Endothelial cell of umbilical vein (primary cell): ENCODE data around the gene RAB11FIP3. TPM values are rescaled to one million over a fixed set of nuclear protein-coding genes. Genes with fewer than 3 reads are reported as not detected.
A peak's percentile ranks its signal among the peaks of the same experiment; 100 is the strongest.

Experiments used
- BruUV-seq: library from RNA; stranded (reverse); fragments of 400-500 nt; replicated peaks from 2 replicates; lab custom pipeline; 2021; lab: Mats Ljungman, UMichigan
- CTCF ChIA-PET: fragments of 300-600, 350-600 bp; sonication (Branson Sonifier 250); formaldehyde crosslinking; loops from one replicate; lab custom pipeline; 2021; ENCODE audit warnings: antibody characterized with exemption, inconsistent platforms; lab: Charles Lee
- POLR2A ChIA-PET: fragments of 300-600, 350-600 bp; sonication (Branson Sonifier 250); formaldehyde crosslinking; loops from one replicate; lab custom pipeline; 2021; ENCODE audit warnings: antibody characterized with exemption, inconsistent platforms; lab: Charles Lee
- DNase-seq: peaks from one replicate; pipeline ENCODE4 v3.0.0-alpha.2; 2011; ENCODE audit warnings: low read depth, low spot score
- FAIRE-seq: peaks from 2 replicates; lab custom pipeline; 2011; peaks lifted over from hg19 to GRCh38; lab: Jason Lieb, UNC
- H2AFZ ChIP-seq: 2 replicates; pipeline ENCODE4 v1.6.0; 2012; ENCODE audit warnings: low read depth, low read length, control low read depth, inconsistent platforms
- H3K27ac ChIP-seq: 2 replicates; pipeline ENCODE4 v1.5.1; 2011; ENCODE audit warnings: low read depth, mild to moderate bottlenecking, control low read depth, low read length, moderate library complexity; ENCODE audit not compliant: insufficient read depth
- H3K27me3 ChIP-seq, 2 experiments: 2 replicates each; pipeline versions ENCODE4 v1.6.0 to v1.6.1; 2011; ENCODE audit warnings: low read length in 2 of 2, mixed read lengths in 1 of 2; ENCODE audit not compliant: control insufficient read depth in 2 of 2, insufficient read depth in 2 of 2
- H3K36me3 ChIP-seq, 2 experiments: 2 replicates in 1 of 2; 3 replicates in 1 of 2; pipeline ENCODE4 v1.5.1; 2011; ENCODE audit warnings: low read length in 2 of 2, mild to moderate bottlenecking in 1 of 2, moderate library complexity in 1 of 2; ENCODE audit not compliant: control insufficient read depth in 2 of 2, insufficient read depth in 2 of 2; ENCODE audit errors: extremely low read depth in 1 of 2
- H3K4me1 ChIP-seq: 3 replicates; pipeline ENCODE4 v1.5.1; 2011; ENCODE audit warnings: mild to moderate bottlenecking, low read length; ENCODE audit not compliant: control insufficient read depth, insufficient read depth; ENCODE audit errors: extremely low read depth
- H3K4me2 ChIP-seq: 2 replicates; pipeline ENCODE4 v1.6.1; 2011; ENCODE audit warnings: low read length, control low read depth, mixed read lengths; ENCODE audit not compliant: insufficient read depth
- H3K4me3 ChIP-seq, 3 experiments: fragments of 200-600 bp in 1 of 3; sonication (generic), shearing (Covaris generic) in 1 of 3; replicated peaks in 1 of 3; 2 replicates each; pipeline ENCODE4 v1.5.1; 2011 to 2016; ENCODE audit warnings: control low read depth in 3 of 3, low read length in 3 of 3, mild to moderate bottlenecking in 2 of 3, inconsistent platforms in 1 of 3, low read depth in 1 of 3, moderate library complexity in 1 of 3; ENCODE audit not compliant: insufficient read depth in 1 of 3
- H3K79me2 ChIP-seq: 2 replicates; pipeline ENCODE4 v1.6.0; 2012; ENCODE audit warnings: low read length, inconsistent platforms; ENCODE audit not compliant: control insufficient read depth, insufficient read depth
- H3K9ac ChIP-seq: replicated peaks from 2 replicates; pipeline ENCODE3; 2011; ENCODE audit warnings: low read length, control low read depth; ENCODE audit not compliant: insufficient read depth; ENCODE audit errors: extremely low read depth
- H3K9me1 ChIP-seq: replicated peaks from 3 replicates; pipeline ENCODE4 v1.6.0; 2011; ENCODE audit warnings: mild to moderate bottlenecking, low read length; ENCODE audit not compliant: control insufficient read depth, insufficient read depth; ENCODE audit errors: extremely low read depth
- H3K9me3 ChIP-seq: replicated peaks from 2 replicates; pipeline ENCODE4 v1.5.1; 2012; ENCODE audit warnings: low read length, inconsistent platforms; ENCODE audit not compliant: control insufficient read depth, insufficient read depth
- H4K20me1 ChIP-seq: replicated peaks from 2 replicates; pipeline ENCODE3; 2011; ENCODE audit warnings: mild to moderate bottlenecking, low read length; ENCODE audit not compliant: control insufficient read depth, insufficient read depth; ENCODE audit errors: extremely low read depth
- EZH2 ChIP-seq: IDR thresholded peaks from 2 replicates; pipeline ENCODE4 v1.6.1; 2012; ENCODE audit warnings: borderline replicate concordance, low read depth, mild to moderate bottlenecking, moderate library complexity, low read length, inconsistent platforms; ENCODE audit not compliant: severe bottlenecking
- FOS ChIP-seq: IDR thresholded peaks from 2 replicates; pipeline ENCODE4 v1.6.1; 2011; ENCODE audit warnings: mild to moderate bottlenecking, low read length, moderate library complexity, borderline replicate concordance; ENCODE audit not compliant: insufficient read depth
- GATA2 ChIP-seq: IDR thresholded peaks from 2 replicates; pipeline ENCODE4 v1.7.0; 2011; ENCODE audit warnings: low read depth, mild to moderate bottlenecking, moderate library complexity, mixed read lengths, low read length; ENCODE audit not compliant: insufficient read length, insufficient read depth
- JUN ChIP-seq: IDR thresholded peaks from 2 replicates; pipeline ENCODE4 v1.6.1; 2011; ENCODE audit warnings: borderline replicate concordance, low read depth; ENCODE audit not compliant: insufficient read length, insufficient read depth
- MYC ChIP-seq: IDR thresholded peaks from one replicate; pipeline ENCODE4 v1.6.1; 2011; ENCODE audit warnings: mild to moderate bottlenecking, low read depth, low read length
- POLR2A ChIP-seq: IDR thresholded peaks from 2 replicates; pipeline ENCODE4 v1.6.1; 2012; ENCODE audit warnings: low read depth, mild to moderate bottlenecking, control low read depth, low read length
- POLR2AphosphoS5 ChIP-seq: IDR thresholded peaks from 2 replicates; pipeline ENCODE4 v1.6.1; 2012; ENCODE audit warnings: low read depth, mild to moderate bottlenecking, control low read depth, low read length, moderate library complexity; ENCODE audit not compliant: insufficient read depth
- dilution Hi-C: fragments of 300-500 bp; cut with MboI; formaldehyde crosslinking; loops from one replicate; pipeline ENCODE4 v1.15.0; 2019; ENCODE audit warnings: low sequenced_read_pairs; ENCODE audit not compliant: extremely low pct_ligation_motif_present
- intact Hi-C: fragments of 100-400 bp; cut with micrococcal nuclease; formaldehyde crosslinking; loops from one replicate; pipeline ENCODE4 v1.10.0; 2022
- polyA plus RNA-seq, 4 experiments: library from polyadenylated mRNA; depleted of rRNA in 3 of 4; stranded (reverse) in 3 of 4; unstranded in 1 of 4; fragments of >200 nt; gene quantifications; 2 replicates each; pipeline versions ENCODE4 v1.2.1 to v1.2.3, GENCODE V29; 2011 to 2012; ENCODE audit warnings: missing spikeins in 1 of 4
- total RNA-seq: library from RNA; stranded (reverse); gene quantifications from 2 replicates; pipeline ENCODE4 v1.2.3, GENCODE V29; 2021
- TF ChIP-seq, protein P1 (sequence below): IDR thresholded peaks from 2 replicates; pipeline ENCODE4 v1.6.1; 2011; ENCODE audit not compliant: insufficient read depth, insufficient read length
- TF ChIP-seq, protein P2 (sequence below), 2 donors: IDR thresholded peaks; 1 replicate in 1 of 2; 2 replicates in 1 of 2; pipeline ENCODE4 v1.5.1; 2011; ENCODE audit warnings: low read length in 2 of 2, mild to moderate bottlenecking in 2 of 2, moderate library complexity in 2 of 2, control low read depth in 1 of 2, inconsistent platforms in 1 of 2, low read depth in 1 of 2; ENCODE audit not compliant: insufficient read depth in 1 of 2; ENCODE audit errors: extremely low read depth in 1 of 2

RAB11FIP3 gene
- total and polyA plus RNA-seq, 2 donors (not counting 3 experiments of a cell fraction or from before 2014, with no cell fraction given), result 20.5 to 75.9 TPM

DNA sequence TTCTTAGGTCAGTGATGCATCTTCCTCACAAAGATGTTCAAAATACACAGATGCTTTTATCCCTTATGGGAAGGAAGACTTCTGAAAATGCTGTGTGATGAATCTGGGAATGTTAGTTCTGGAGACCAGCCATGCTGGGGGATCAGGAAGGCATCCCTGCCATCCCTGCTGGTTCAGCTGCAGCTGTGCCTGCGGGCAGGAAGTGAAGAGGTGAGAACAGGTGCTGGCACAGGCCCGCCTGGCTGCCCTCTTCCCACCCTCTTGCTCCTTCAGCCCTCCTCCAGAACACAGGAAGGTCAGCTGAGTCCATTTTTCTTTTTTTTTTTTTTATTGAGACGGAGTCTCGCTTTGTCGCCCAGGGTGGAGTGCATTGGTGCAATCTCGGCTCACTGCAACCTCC, 15.2 kb downstream of the RAB11FIP3 start:
- H3K4me2 ChIP-seq, result no peak overlapping the region
- intact Hi-C loops (no loop called here), dilution Hi-C loops (no loop called here)
- no peaks in the 10 kb centered on the region for H3K9me1 ChIP-seq
- ChIA-PET CTCF (interaction anchor here (1.0 kb wide), 1 partner anchor 17 kb away, joined by 3 read pairs; no protein-coding TSS in a partner anchor), POLR2A (no interaction called here)
- H3K4me1 ChIP-seq, result no peaks in the 10 kb centered on the region
- H3K9ac ChIP-seq, result no peak overlapping the region
- H3K4me3 ChIP-seq, result no peak overlapping the region
- H4K20me1 ChIP-seq, result no peaks in the 10 kb centered on the region
- TF ChIP-seq GATA2, result no peak
- TF ChIP-seq, protein P1, sequence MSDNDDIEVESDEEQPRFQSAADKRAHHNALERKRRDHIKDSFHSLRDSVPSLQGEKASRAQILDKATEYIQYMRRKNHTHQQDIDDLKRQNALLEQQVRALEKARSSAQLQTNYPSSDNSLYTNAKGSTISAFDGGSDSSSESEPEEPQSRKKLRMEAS, result no peak
- no peak for TF ChIP-seq MYC
- TF ChIP-seq FOS, result no peak
- TF ChIP-seq, protein P2, sequence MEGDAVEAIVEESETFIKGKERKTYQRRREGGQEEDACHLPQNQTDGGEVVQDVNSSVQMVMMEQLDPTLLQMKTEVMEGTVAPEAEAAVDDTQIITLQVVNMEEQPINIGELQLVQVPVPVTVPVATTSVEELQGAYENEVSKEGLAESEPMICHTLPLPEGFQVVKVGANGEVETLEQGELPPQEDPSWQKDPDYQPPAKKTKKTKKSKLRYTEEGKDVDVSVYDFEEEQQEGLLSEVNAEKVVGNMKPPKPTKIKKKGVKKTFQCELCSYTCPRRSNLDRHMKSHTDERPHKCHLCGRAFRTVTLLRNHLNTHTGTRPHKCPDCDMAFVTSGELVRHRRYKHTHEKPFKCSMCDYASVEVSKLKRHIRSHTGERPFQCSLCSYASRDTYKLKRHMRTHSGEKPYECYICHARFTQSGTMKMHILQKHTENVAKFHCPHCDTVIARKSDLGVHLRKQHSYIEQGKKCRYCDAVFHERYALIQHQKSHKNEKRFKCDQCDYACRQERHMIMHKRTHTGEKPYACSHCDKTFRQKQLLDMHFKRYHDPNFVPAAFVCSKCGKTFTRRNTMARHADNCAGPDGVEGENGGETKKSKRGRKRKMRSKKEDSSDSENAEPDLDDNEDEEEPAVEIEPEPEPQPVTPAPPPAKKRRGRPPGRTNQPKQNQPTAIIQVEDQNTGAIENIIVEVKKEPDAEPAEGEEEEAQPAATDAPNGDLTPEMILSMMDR (IDR thresholded peaks at IDR 0.05; ENCODE audit: extremely low read depth in 1 of 2, insufficient read depth in 1 of 2, low read depth in 1 of 2, low read length in 2 of 2), result no peak
- TF ChIP-seq POLR2A, result no peak
- no peak for TF ChIP-seq POLR2AphosphoS5
- no peak for TF ChIP-seq EZH2
- no peak for TF ChIP-seq JUN
- FAIRE-seq (no peak), DNase-seq (peak; percentile 44)
- BruUV-seq, result no TSS peak
- H3K27me3 ChIP-seq, result no peaks in the 10 kb centered on the region
- peaks cover 60% of the 10 kb centered on the region for H3K79me2 ChIP-seq
- H3K9me3 ChIP-seq, result no peaks in the 10 kb centered on the region
- no peak overlapping the region for H3K27ac ChIP-seq
- no peaks in the 10 kb centered on the region for H3K36me3 ChIP-seq
- no peak overlapping the region for H2AFZ ChIP-seq
